Large intestine (tissue), 3 donors: ENCODE data around the gene SF3B6. TPM values are rescaled to one million over a fixed set of nuclear protein-coding genes. Genes with fewer than 3 reads are reported as not detected.

Experiments
- DNase-seq, 2 donors: peaks; one replicate each; pipeline versions ENCODE4 v3.0.0 to v3.0.0-alpha.2; 2013
- H3K27ac ChIP-seq: one replicate; pipeline ENCODE4 v1.5.1; 2013; ENCODE audit warnings: low read length
- H3K27me3 ChIP-seq: 2 replicates; pipeline ENCODE4 v1.6.1; 2013; ENCODE audit warnings: low read length; ENCODE audit not compliant: control insufficient read depth, insufficient read depth
- H3K36me3 ChIP-seq: 2 replicates; pipeline ENCODE4 v1.6.1; 2013; ENCODE audit warnings: low read length; ENCODE audit not compliant: control insufficient read depth, insufficient read depth
- H3K4me1 ChIP-seq: one replicate; pipeline ENCODE4 v1.6.1; 2013; ENCODE audit warnings: low read length; ENCODE audit not compliant: control insufficient read depth, insufficient read depth
- H3K4me3 ChIP-seq: one replicate; pipeline ENCODE4 v1.5.1; 2013; ENCODE audit warnings: low read length
- H3K9me3 ChIP-seq: one replicate; pipeline ENCODE4 v1.6.1; 2013; ENCODE audit warnings: mild to moderate bottlenecking, low read depth, low read length, moderate library complexity; ENCODE audit not compliant: control insufficient read depth
- WGBS: methylation state at CpG from one replicate; pipeline ENCODE4 v1.1.5; 2013; ENCODE audit warnings: low lambda C conversion rate; ENCODE audit not compliant: insufficient coverage; 5-methylcytosine and 5-hydroxymethylcytosine counted together
- polyA plus RNA-seq: library from polyadenylated mRNA; unstranded; fragments of 120-200 nt; gene quantifications from one replicate; pipeline ENCODE4 v1.2.1, GENCODE V29; 2013

The SF3B6 gene
- polyA plus RNA-seq, 1 donor: 117 TPM

DNA sequence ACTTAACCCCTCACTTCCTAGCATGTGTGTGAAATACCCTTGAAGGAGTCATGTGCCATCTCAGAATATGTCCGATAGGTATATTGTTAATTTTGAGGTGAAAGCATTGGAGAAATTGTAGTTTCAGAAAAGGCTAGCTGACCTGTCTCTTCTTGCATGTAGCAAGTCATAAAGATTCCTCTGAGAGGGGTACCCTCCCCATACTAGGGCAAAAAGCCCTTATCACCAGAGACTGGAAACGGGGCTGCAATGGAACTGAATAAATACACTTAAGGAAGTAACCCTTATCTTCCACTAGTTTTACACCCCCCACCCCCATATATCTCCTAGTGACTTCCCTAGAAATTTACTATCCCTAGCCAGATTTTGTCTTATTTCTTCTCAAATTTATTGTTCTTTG is 1.8 kb upstream of the SF3B6 start:
- Histone ChIP-seq H3K27me3 (no peaks in the 10 kb centered on the region), H3K36me3 (peaks cover 35% of the 10 kb centered on the region), H3K9me3 (no peaks in the 10 kb centered on the region), H3K4me1 (peaks cover 19% of the 10 kb centered on the region), H3K27ac (peak overlapping the region; percentile 100), H3K4me3 (peak overlapping the region; percentile 90)
- no peak for DNase-seq
- no CpG with 5 or more reads among the region's 2 CpGs for WGBS

DNA sequence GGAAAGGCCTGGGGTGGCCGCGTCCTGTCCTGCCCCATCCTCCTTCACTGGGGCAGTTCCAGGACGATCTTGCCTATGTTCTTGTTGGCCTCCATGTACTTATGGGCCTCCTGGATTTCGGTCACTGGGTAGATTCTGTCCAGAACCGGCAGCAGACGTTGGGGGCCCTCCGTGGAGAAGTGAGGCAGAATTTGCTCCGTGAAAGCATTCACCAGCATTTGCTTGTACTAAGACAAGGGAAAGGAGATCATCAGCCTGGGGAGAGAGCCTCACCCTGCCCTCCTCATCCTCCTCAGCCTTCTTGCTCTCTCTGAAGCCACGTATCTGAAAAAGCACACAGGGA is 1.4 kb upstream of the SF3B6 start:
- Histone ChIP-seq H3K4me1 (peaks cover 16% of the 10 kb centered on the region), H3K27me3 (no peaks in the 10 kb centered on the region), H3K9me3 (no peaks in the 10 kb centered on the region), H3K27ac (peak overlapping the region; percentile 100), H3K4me3 (peak overlapping the region; percentile 90), H3K36me3 (peaks cover 34% of the 10 kb centered on the region)
- no CpG with 5 or more reads among the region's 9 CpGs for WGBS
- DNase-seq: no peak

GRCh38 chr2:24076849-24077534 is 866 bp upstream of the SF3B6 start:
- no peaks in the 10 kb centered on the region for H3K27me3 ChIP-seq
- peak overlapping the region; percentile 90 for H3K4me3 ChIP-seq
- peak; percentile 60 to 88 for DNase-seq
- peak overlapping the region; percentile 100 for H3K27ac ChIP-seq
- peaks cover 16% of the 10 kb centered on the region for H3K4me1 ChIP-seq
- H3K9me3 ChIP-seq: no peaks in the 10 kb centered on the region
- WGBS: no CpG with 5 or more reads among the region's 41 CpGs
- H3K36me3 ChIP-seq: peaks cover 34% of the 10 kb centered on the region

- peak overlapping the region; percentile 90 for H3K4me3 ChIP-seq
- peaks cover 29% of the 10 kb centered on the region for H3K36me3 ChIP-seq
- 48% methylated on average over 4 of the region's 5 CpGs for WGBS
- H3K27me3 ChIP-seq: no peaks in the 10 kb centered on the region
- no peak for DNase-seq
- peak overlapping the region; percentile 100 for H3K27ac ChIP-seq
- peaks cover 16% of the 10 kb centered on the region for H3K4me1 ChIP-seq
- H3K9me3 ChIP-seq: no peaks in the 10 kb centered on the region
These were observed 867 bp downstream of the SF3B6 start for GRCh38 chr2:24075259-24075658.

DNA sequence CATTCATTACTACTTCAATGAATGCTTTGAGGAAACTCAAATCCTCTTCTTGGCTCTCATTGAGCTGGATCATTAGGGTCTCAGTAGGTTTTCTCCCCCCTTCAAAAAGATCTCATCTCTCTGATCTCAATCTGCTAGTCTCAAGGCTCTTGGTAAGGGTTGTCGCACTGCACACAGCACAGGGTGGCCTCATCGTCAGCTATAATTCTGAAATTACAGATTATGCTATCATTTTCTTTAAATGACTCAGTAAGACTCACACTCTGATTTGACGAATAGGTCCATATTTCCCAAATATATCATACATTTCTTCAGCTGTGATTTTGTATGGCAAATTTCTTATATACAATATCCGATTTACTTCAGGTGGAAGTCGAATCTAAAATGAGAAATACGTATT is 2.3 kb downstream of the SF3B6 start:
- no CpG with 5 or more reads among the region's 6 CpGs for WGBS
- no peak for DNase-seq
- Histone ChIP-seq H3K4me3 (no peak overlapping the region), H3K27ac (no peak overlapping the region), H3K27me3 (no peaks in the 10 kb centered on the region), H3K4me1 (peaks cover 16% of the 10 kb centered on the region), H3K9me3 (no peaks in the 10 kb centered on the region), H3K36me3 (peaks cover 34% of the 10 kb centered on the region)

DNA sequence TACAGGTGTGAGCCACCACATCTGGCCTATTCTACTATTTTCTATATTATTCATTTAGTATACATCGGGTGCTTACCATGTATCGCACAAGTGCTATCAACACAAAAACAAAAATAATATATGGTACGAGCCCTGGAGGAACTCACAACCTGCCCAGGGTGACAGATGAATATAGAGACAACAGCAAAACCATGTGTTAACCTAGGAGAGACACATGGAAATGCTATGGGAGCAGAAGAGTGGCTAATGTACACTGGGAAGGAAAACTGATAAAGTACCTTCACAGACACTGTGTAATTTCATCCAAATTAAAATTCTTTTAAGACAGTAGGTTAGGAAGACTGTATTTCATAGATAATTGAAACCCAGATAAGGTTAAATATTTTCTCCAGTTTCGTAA is 3.9 kb downstream of the SF3B6 start:
- H3K27me3 ChIP-seq: no peaks in the 10 kb centered on the region
- H3K9me3 ChIP-seq: no peaks in the 10 kb centered on the region
- no peak overlapping the region for H3K27ac ChIP-seq
- H3K4me3 ChIP-seq: no peak overlapping the region
- 80% methylated on average over 1 of the region's 4 CpGs for WGBS
- H3K36me3 ChIP-seq: peaks cover 43% of the 10 kb centered on the region
- DNase-seq: no peak
- H3K4me1 ChIP-seq: peaks cover 5% of the 10 kb centered on the region

DNA sequence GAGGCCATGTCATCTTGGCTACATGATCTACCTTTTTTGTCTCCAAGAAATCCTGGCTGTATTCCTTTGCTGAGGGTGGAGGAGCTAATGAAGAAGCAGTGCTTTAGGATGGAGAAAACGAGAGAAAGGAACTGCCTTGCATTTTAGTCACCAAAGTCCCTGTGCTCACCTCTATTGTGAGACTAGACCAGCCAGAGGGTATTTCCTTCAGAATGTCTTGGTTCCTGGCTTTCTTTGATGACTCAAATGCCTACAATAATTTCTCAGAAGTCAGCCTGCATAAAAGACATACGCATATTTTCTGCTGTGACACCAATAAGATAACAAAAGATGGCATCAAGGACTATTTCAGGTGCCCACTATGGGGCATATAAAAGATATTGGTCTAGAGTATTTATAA is 10.8 kb downstream of the SF3B6 start:
- no peak overlapping the region for H3K27ac ChIP-seq
- no peak overlapping the region for H3K4me3 ChIP-seq
- peaks cover 30% of the 10 kb centered on the region for H3K36me3 ChIP-seq
- no peaks in the 10 kb centered on the region for H3K27me3 ChIP-seq
- no peaks in the 10 kb centered on the region for H3K9me3 ChIP-seq
- WGBS: 90% methylated on average over 2 of the region's 2 CpGs
- no peaks in the 10 kb centered on the region for H3K4me1 ChIP-seq
- DNase-seq: no peak

GRCh38 chr2:24058564-24059271 is 17.4 kb downstream of the SF3B6 start:
- Histone ChIP-seq H3K27me3 (no peaks in the 10 kb centered on the region), H3K4me1 (no peaks in the 10 kb centered on the region), H3K4me3 (no peak overlapping the region), H3K9me3 (no peaks in the 10 kb centered on the region), H3K27ac (no peak overlapping the region), H3K36me3 (no peaks in the 10 kb centered on the region)
- WGBS: 43% methylated on average over 1 of the region's 4 CpGs
- no peak for DNase-seq

DNA sequence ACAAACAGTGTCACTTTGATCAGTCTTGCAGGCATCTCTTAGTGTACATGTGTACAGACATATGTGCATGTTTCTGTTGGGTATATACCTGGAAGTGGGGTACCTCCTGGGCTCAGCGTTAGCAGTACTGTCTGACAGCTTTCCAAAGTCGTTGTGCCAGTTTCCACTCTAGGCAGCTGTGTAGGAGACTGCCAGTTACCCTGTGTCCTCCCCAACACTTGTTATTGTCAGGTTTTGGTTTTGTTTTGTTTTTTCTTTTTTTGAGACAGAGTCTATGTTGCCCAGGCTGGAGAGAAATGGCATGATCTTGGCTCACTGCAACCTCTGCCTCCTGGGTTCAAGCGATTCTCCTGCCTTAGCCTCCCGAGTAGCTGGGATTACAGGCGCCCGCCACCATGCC is 20.4 kb downstream of the SF3B6 start:
- H3K9me3 ChIP-seq: no peaks in the 10 kb centered on the region
- no peak overlapping the region for H3K27ac ChIP-seq
- no peaks in the 10 kb centered on the region for H3K36me3 ChIP-seq
- no CpG with 5 or more reads among the region's 6 CpGs for WGBS
- peaks cover under 1% of the 10 kb centered on the region for H3K27me3 ChIP-seq
- DNase-seq: no peak
- no peak overlapping the region for H3K4me3 ChIP-seq
- no peaks in the 10 kb centered on the region for H3K4me1 ChIP-seq

GRCh38 chr2:24054366-24055010 is 21.6 kb downstream of the SF3B6 start:
- H3K4me3 ChIP-seq: no peak overlapping the region
- no peaks in the 10 kb centered on the region for H3K36me3 ChIP-seq
- peaks cover 2% of the 10 kb centered on the region for H3K4me1 ChIP-seq
- no peak for DNase-seq
- WGBS: no CpG with 5 or more reads among the region's 8 CpGs
- no peak overlapping the region for H3K27ac ChIP-seq
- no peaks in the 10 kb centered on the region for H3K9me3 ChIP-seq
- peaks cover 9% of the 10 kb centered on the region for H3K27me3 ChIP-seq
